Activated T-cell treated with anti-CD3 and anti-CD28 coated beads, Interleukin-2, amount 50 U/mL, for 72 hours (primary cell): ENCODE results near the gene FKBP1B. TPM values are rescaled to one million over a fixed set of nuclear protein-coding genes. Genes with fewer than 3 reads are reported as not detected.
A peak's percentile ranks its signal among the peaks of the same experiment; 100 is the strongest.

Source experiments
- ATAC-seq, 2 donors: fragments of 150-1000 bp; cut with Tn5 transposase; replicated peaks in 1 of 2; 2 replicates each; pipeline ENCODE4 v1.10.0; 2021; ENCODE audit warnings: moderate library complexity in 2 of 2, mild to moderate bottlenecking in 1 of 2
- DNase-seq, 2 donors: peaks; one replicate each; pipeline ENCODE4 v3.0.0; 2021 to 2022; ENCODE audit warnings: mixed read lengths in 1 of 2
- H3K27ac Mint-ChIP-seq: one replicate; pipeline ENCODE4 v1.8.0; 2022; ENCODE audit warnings: mild to moderate bottlenecking, moderate library complexity, mixed read lengths
- H3K27me3 Mint-ChIP-seq: one replicate; pipeline ENCODE4 v1.8.0; 2022; ENCODE audit warnings: low read depth, mixed read lengths
- H3K36me3 Mint-ChIP-seq, 2 donors: one replicate each; pipeline ENCODE4 v1.8.0; 2022; ENCODE audit warnings: mixed read lengths in 2 of 2, mild to moderate bottlenecking in 1 of 2; ENCODE audit not compliant: insufficient read depth in 2 of 2
- H3K4me1 Mint-ChIP-seq: one replicate; pipeline ENCODE4 v1.8.0; 2022; ENCODE audit warnings: low read depth, mixed read lengths
- H3K4me3 Mint-ChIP-seq, 2 donors: one replicate each; pipeline ENCODE4 v1.8.0; 2022; ENCODE audit warnings: mild to moderate bottlenecking in 2 of 2, mixed read lengths in 2 of 2, moderate library complexity in 2 of 2
- H3K9me3 Mint-ChIP-seq, 2 donors: one replicate each; pipeline ENCODE4 v1.8.0; 2022; ENCODE audit warnings: mixed read lengths in 2 of 2
- total RNA-seq, 2 donors: library from RNA; stranded (reverse); gene quantifications; one replicate each; pipeline ENCODE4 v1.2.3, GENCODE V29; 2022

FKBP1B gene
- total RNA-seq, 2 donors from 2014 or later = 2.2 to 4.2 TPM

- no peak for DNase-seq
- Mint-ChIP-seq H3K4me3 (no peak overlapping the region), H3K4me1 (peaks cover 4% of the 10 kb centered on the region), H3K27ac (no peak overlapping the region), H3K27me3 (no peaks in the 10 kb centered on the region), H3K36me3 (no peaks in the 10 kb centered on the region), H3K9me3 (no peaks in the 10 kb centered on the region)
- ATAC-seq = no peak
Measured at GRCh38 chr2:24055750-24056149, 6.2 kb downstream of the FKBP1B start.

GRCh38 chr2:24058564-24059271, 9.2 kb downstream of the FKBP1B start:
- peak overlapping the region; percentile 1 for H3K27ac Mint-ChIP-seq
- ATAC-seq = peak in 1 of 2 donors; percentile 31
- no peaks in the 10 kb centered on the region for H3K9me3 Mint-ChIP-seq

GRCh38 chr2:24065341-24065740, 15.8 kb downstream of the FKBP1B start:
- no peaks in the 10 kb centered on the region for H3K27me3 Mint-ChIP-seq
- DNase-seq (no peak), ATAC-seq (peak; percentile 71 to 74)
- H3K27ac Mint-ChIP-seq = peak overlapping the region; percentile 31
- peaks cover 13% of the 10 kb centered on the region for H3K4me1 Mint-ChIP-seq
- peaks cover 0 to 3% of the 10 kb centered on the region in 2 donors for H3K36me3 Mint-ChIP-seq
- no peak overlapping the region for H3K4me3 Mint-ChIP-seq
- no peaks in the 10 kb centered on the region for H3K9me3 Mint-ChIP-seq

More at GRCh38 chr2:24058564-24059271, 9.2 kb downstream of the FKBP1B start:
- no peak overlapping the region for H3K4me3 Mint-ChIP-seq
- H3K4me1 Mint-ChIP-seq = peaks cover 4% of the 10 kb centered on the region
- H3K27me3 Mint-ChIP-seq = no peaks in the 10 kb centered on the region
- DNase-seq = no peak
- no peaks in the 10 kb centered on the region for H3K36me3 Mint-ChIP-seq

GRCh38 chr2:24072259-24072658, 22.7 kb downstream of the FKBP1B start:
- peak overlapping the region; percentile 72 for H3K27ac Mint-ChIP-seq
- H3K36me3 Mint-ChIP-seq = peaks cover 2 to 15% of the 10 kb centered on the region in 2 donors
- no peak for DNase-seq
- H3K4me3 Mint-ChIP-seq = no peak overlapping the region
- no peaks in the 10 kb centered on the region for H3K27me3 Mint-ChIP-seq
- no peak for ATAC-seq
- H3K4me1 Mint-ChIP-seq = peaks cover 32% of the 10 kb centered on the region
- no peaks in the 10 kb centered on the region for H3K9me3 Mint-ChIP-seq

- Mint-ChIP-seq H3K9me3 (no peaks in the 10 kb centered on the region), H3K27ac (peak overlapping the region; percentile 45), H3K4me3 (peak overlapping the region; percentile 53 to 98), H3K36me3 (peaks cover 2 to 13% of the 10 kb centered on the region in 2 donors), H3K27me3 (no peaks in the 10 kb centered on the region), H3K4me1 (peaks cover 43% of the 10 kb centered on the region)
- ATAC-seq = no peak
- DNase-seq = peak in 1 of 2 donors; percentile 26
Measured at GRCh38 chr2:24073816-24074215, 24.3 kb downstream of the FKBP1B start.

- DNase-seq (no peak), ATAC-seq (no peak)
- H3K27me3 Mint-ChIP-seq = no peaks in the 10 kb centered on the region
- peak overlapping the region; percentile 89 to 98 for H3K4me3 Mint-ChIP-seq
- H3K4me1 Mint-ChIP-seq = peaks cover 43% of the 10 kb centered on the region
- H3K27ac Mint-ChIP-seq = peak overlapping the region; percentile 86
- H3K36me3 Mint-ChIP-seq = peaks cover 2 to 11% of the 10 kb centered on the region in 2 donors
- no peaks in the 10 kb centered on the region for H3K9me3 Mint-ChIP-seq
Measured at GRCh38 chr2:24075259-24075658, 25.7 kb downstream of the FKBP1B start.

GRCh38 chr2:24075915-24076848, 26.6 kb downstream of the FKBP1B start, which contains the start of gene SF3B6:
Gene SF3B6 (minus strand): TSS chr2:24076326. CDS start chr2:24076229, 97 bp downstream.
- H3K4me3 Mint-ChIP-seq = peak within 1 kb of the TSS; percentile 89 to 98
- peak within 1 kb of the TSS; percentile 86 for H3K27ac Mint-ChIP-seq
- H3K9me3 Mint-ChIP-seq = no peaks in the 10 kb centered on the region
- H3K27me3 Mint-ChIP-seq = no peaks in the 10 kb centered on the region
- peaks cover 43% of the 10 kb centered on the region for H3K4me1 Mint-ChIP-seq
- ATAC-seq (peak; percentile 89 to 91), DNase-seq (peak; percentile 100)
- peaks cover 2 to 11% of the 10 kb centered on the region in 2 donors for H3K36me3 Mint-ChIP-seq

DNA sequence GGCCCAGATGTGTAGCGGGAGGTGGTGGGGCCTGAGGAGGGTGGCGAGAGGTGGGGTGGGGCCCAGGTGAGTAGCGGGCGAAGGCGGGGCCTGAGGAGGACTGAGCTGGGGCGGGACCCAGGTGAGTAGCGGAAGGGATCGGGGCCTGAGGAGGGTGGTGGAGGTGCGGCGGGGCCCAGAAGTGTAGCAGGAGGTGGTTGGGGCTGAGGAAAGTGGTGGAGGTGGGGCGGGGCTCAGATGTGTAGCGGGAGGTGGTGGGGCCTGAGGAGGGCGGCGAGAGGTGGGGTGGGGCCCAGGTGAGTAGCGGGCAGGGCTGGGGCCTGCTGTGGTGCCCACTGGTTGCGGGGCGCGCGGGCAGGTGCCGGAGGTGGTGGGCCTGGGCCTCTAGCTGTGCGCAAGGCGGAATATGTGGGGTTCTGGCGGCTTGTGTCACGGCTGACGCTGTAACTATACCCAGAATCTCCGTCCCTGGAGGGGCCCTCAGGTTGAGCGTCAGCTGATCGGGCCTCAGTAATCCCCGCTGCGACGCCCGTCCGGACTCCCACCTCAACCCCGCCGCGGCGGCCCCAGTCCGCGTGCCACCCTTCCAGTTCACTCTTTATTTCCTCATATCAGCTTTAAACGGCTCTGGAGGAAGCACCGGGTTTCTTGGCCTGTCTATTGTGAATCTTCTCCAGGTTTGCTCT, 27.5 kb downstream of the FKBP1B start:
- no peaks in the 10 kb centered on the region for H3K9me3 Mint-ChIP-seq
- peaks cover 43% of the 10 kb centered on the region for H3K4me1 Mint-ChIP-seq
- H3K27me3 Mint-ChIP-seq = no peaks in the 10 kb centered on the region
- peak overlapping the region; percentile 89 to 98 for H3K4me3 Mint-ChIP-seq
- H3K36me3 Mint-ChIP-seq = peaks cover 3 to 11% of the 10 kb centered on the region in 2 donors
- DNase-seq (no peak), ATAC-seq (peak in 1 of 2 donors; percentile 31)
- H3K27ac Mint-ChIP-seq = peak overlapping the region; percentile 60

- DNase-seq = no peak
- H3K9me3 Mint-ChIP-seq = no peaks in the 10 kb centered on the region
- peaks cover 3 to 7% of the 10 kb centered on the region in 2 donors for H3K36me3 Mint-ChIP-seq
- peaks cover 38% of the 10 kb centered on the region for H3K4me1 Mint-ChIP-seq
- peak overlapping the region; percentile 60 for H3K27ac Mint-ChIP-seq
- ATAC-seq = no peak
- H3K27me3 Mint-ChIP-seq = no peaks in the 10 kb centered on the region
- H3K4me3 Mint-ChIP-seq = peak overlapping the region; percentile 89 to 98
Measured at GRCh38 chr2:24077535-24077877, 28.0 kb downstream of the FKBP1B start.

DNA sequence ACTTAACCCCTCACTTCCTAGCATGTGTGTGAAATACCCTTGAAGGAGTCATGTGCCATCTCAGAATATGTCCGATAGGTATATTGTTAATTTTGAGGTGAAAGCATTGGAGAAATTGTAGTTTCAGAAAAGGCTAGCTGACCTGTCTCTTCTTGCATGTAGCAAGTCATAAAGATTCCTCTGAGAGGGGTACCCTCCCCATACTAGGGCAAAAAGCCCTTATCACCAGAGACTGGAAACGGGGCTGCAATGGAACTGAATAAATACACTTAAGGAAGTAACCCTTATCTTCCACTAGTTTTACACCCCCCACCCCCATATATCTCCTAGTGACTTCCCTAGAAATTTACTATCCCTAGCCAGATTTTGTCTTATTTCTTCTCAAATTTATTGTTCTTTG, 28.3 kb downstream of the FKBP1B start:
- Mint-ChIP-seq H3K27me3 (no peaks in the 10 kb centered on the region), H3K27ac (peak overlapping the region; percentile 60), H3K4me3 (peak overlapping the region; percentile 89 to 98), H3K36me3 (peaks cover 3% of the 10 kb centered on the region in 2 donors), H3K9me3 (no peaks in the 10 kb centered on the region), H3K4me1 (peaks cover 34% of the 10 kb centered on the region)
- DNase-seq (no peak), ATAC-seq (no peak)

GRCh38 chr2:24080701-24081100, 31.2 kb downstream of the FKBP1B start:
- H3K27me3 Mint-ChIP-seq = no peaks in the 10 kb centered on the region
- DNase-seq = no peak
- no peak overlapping the region for H3K27ac Mint-ChIP-seq
- peaks cover 19% of the 10 kb centered on the region for H3K4me1 Mint-ChIP-seq
- ATAC-seq = no peak
- no peaks in the 10 kb centered on the region for H3K9me3 Mint-ChIP-seq
- H3K4me3 Mint-ChIP-seq = no peak overlapping the region
- H3K36me3 Mint-ChIP-seq = peaks cover 0 to 2% of the 10 kb centered on the region in 2 donors

GRCh38 chr2:24082787-24083566, 33.4 kb downstream of the FKBP1B start:
- Mint-ChIP-seq H3K9me3 (no peaks in the 10 kb centered on the region), H3K36me3 (peaks cover 0 to 2% of the 10 kb centered on the region in 2 donors), H3K4me1 (peaks cover 11% of the 10 kb centered on the region), H3K27me3 (no peaks in the 10 kb centered on the region), H3K4me3 (peak overlapping the region; percentile 93), H3K27ac (no peak overlapping the region)
- DNase-seq (no peak), ATAC-seq (no peak)
